Stomach (tissue), 9 donors: Measurements from ENCODE around the gene PPFIA1. TPM values are rescaled to one million over a fixed set of nuclear protein-coding genes. Genes with fewer than 3 reads are reported as not detected.

ENCODE experiments used
- DNase-seq, 2 donors: peaks; one replicate each; pipeline versions ENCODE4 v3.0.0 to v3.0.0-alpha.2; 2013 to 2019
- H3K27ac ChIP-seq, 5 donors: fragments of 200-600 bp in 4 of 5; sonication (generic) in 4 of 5; one replicate each; pipeline ENCODE4 v1.5.1; 2013 to 2019; ENCODE audit warnings: mild to moderate bottlenecking in 1 of 5, moderate library complexity in 1 of 5
- H3K27me3 ChIP-seq, 3 donors: fragments of 200-600 bp; sonication (generic); one replicate each; pipeline ENCODE4 v1.5.1; 2017 to 2019; ENCODE audit warnings: mixed run types in 1 of 3
- H3K36me3 ChIP-seq, 4 donors: fragments of 200-600 bp; sonication (generic); 1 replicate in 3 of 4; 2 replicates in 1 of 4; pipeline ENCODE4 v1.5.1; 2016 to 2019
- H3K4me1 ChIP-seq, 4 donors: fragments of 200-600 bp; sonication (generic); one replicate each; pipeline ENCODE4 v1.5.1; 2016 to 2019
- H3K4me3 ChIP-seq, 4 donors: fragments of 200-600 bp; sonication (generic) in 3 of 4; one replicate each; pipeline ENCODE4 v1.5.1; 2016 to 2019; ENCODE audit warnings: mild to moderate bottlenecking in 1 of 4
- H3K9me3 ChIP-seq, 4 donors: fragments of 200-600 bp; sonication (generic); one replicate each; pipeline ENCODE4 v1.5.1; 2016 to 2019
- CTCF ChIP-seq, 7 experiments: fragments of 450-650 bp in 4 of 7; fragments of 200-600 bp in 3 of 7; sonication (generic) in 3 of 7; IDR thresholded peaks; one replicate each; pipeline ENCODE4 v1.5.1; 2016 to 2019; ENCODE audit warnings: antibody characterized with exemption in 7 of 7, control low read depth in 2 of 7, mild to moderate bottlenecking in 1 of 7
- EP300 ChIP-seq: sonication (generic); formaldehyde crosslinking; IDR thresholded peaks from one replicate; pipeline ENCODE4 v1.6.1; 2017; ENCODE audit warnings: antibody characterized with exemption
- POLR2A ChIP-seq, 4 donors: fragments of 450-650 bp; IDR thresholded peaks; one replicate each; pipeline ENCODE4 v1.6.1; 2016; ENCODE audit warnings: antibody characterized with exemption in 4 of 4, control low read depth in 2 of 4, mild to moderate bottlenecking in 1 of 4, moderate library complexity in 1 of 4
- POLR2AphosphoS5 ChIP-seq, 3 donors: sonication (generic); formaldehyde crosslinking; IDR thresholded peaks; one replicate each; pipeline ENCODE4 v1.6.1; 2016; ENCODE audit warnings: antibody characterized with exemption in 3 of 3
- WGBS, 5 donors: extraction: QIAGEN DNeasy Blood & Tissue Kit in 3 of 5; methylation state at CpG; one replicate each; pipeline versions ENCODE4 v1.1.5 to v1.1.7; 2013 to 2018; 5-methylcytosine and 5-hydroxymethylcytosine counted together
- intact Hi-C: fragments of 100-400 bp; cut with DNase I; formaldehyde crosslinking; loops from one replicate; pipeline ENCODE4 v1.15.1; 2023; ENCODE audit warnings: low total_unique reads
- polyA plus RNA-seq, 3 donors: library from polyadenylated mRNA; stranded (reverse); fragments of 200-250 nt; gene quantifications; one replicate each; pipeline ENCODE4 v1.2.3, GENCODE V29; 2013
- total RNA-seq, 5 donors: library from RNA; depleted of rRNA; stranded (reverse); fragments of >200 nt; gene quantifications; one replicate each; pipeline versions ENCODE4 v1.1.0 to v1.2.3, GENCODE V29; 2014 to 2016
- donor health status: healthy with polysubstance abuse.
- donor health status: Bipolar disorder and iron deficiency.
- donor health status: healthy.

PPFIA1 gene
- total and polyA plus RNA-seq, 8 donors, result 10.8 to 108 (median 35.5) TPM

- no peaks in the 10 kb centered on the region for H3K27me3 ChIP-seq
- H3K27ac ChIP-seq, result no peak overlapping the region
- peaks cover 57 to 93% (median 91%) of the 10 kb centered on the region in 4 donors for H3K36me3 ChIP-seq
- H3K4me3 ChIP-seq, result no peak overlapping the region
- no peaks in the 10 kb centered on the region for H3K4me1 ChIP-seq
- intact Hi-C loops, result no loop called here
- DNase-seq, result no peak
- no peaks in the 10 kb centered on the region for H3K9me3 ChIP-seq
- 95 to 97% (median 96%) methylated on average over 11 of the region's 11 CpGs for WGBS, 5 donors
- no peak for TF ChIP-seq EP300
- no peak for TF ChIP-seq CTCF (IDR thresholded peaks at IDR 0.05)
- no peak for TF ChIP-seq POLR2AphosphoS5 (IDR thresholded peaks at IDR 0.05)
- TF ChIP-seq POLR2A (IDR thresholded peaks at IDR 0.05), result no peak
These were observed 73.1 kb downstream of the PPFIA1 start for GRCh38 chr11:70343636-70344035.

GRCh38 chr11:70348191-70348590, 77.7 kb downstream of the PPFIA1 start:
- intact Hi-C loops, result no loop called here
- DNase-seq, result no peak
- WGBS, 5 donors, result 82 to 91% (median 86%) methylated on average over 12 of the region's 12 CpGs
- Histone ChIP-seq H3K27ac (no peak overlapping the region), H3K27me3 (no peaks in the 10 kb centered on the region), H3K4me1 (no peaks in the 10 kb centered on the region), H3K4me3 (no peak overlapping the region), H3K36me3 (peaks cover 48 to 91% (median 84%) of the 10 kb centered on the region in 4 donors), H3K9me3 (no peaks in the 10 kb centered on the region)
- TF ChIP-seq CTCF (IDR thresholded peaks at IDR 0.05) (no peak), POLR2A (IDR thresholded peaks at IDR 0.05) (no peak), POLR2AphosphoS5 (IDR thresholded peaks at IDR 0.05) (no peak), EP300 (no peak)

- intact Hi-C loops, result no loop called here
- TF ChIP-seq POLR2A (IDR thresholded peaks at IDR 0.05), result no peak
- no peak for TF ChIP-seq CTCF (IDR thresholded peaks at IDR 0.05)
- no peak for TF ChIP-seq EP300
- no peak for TF ChIP-seq POLR2AphosphoS5 (IDR thresholded peaks at IDR 0.05)
- H3K27me3 ChIP-seq, result no peaks in the 10 kb centered on the region
- WGBS, 5 donors, result 86 to 100% (median 93%) methylated on average over 1 of the region's 1 CpG
- H3K4me3 ChIP-seq, result no peak overlapping the region
- no peak overlapping the region for H3K27ac ChIP-seq
- peaks cover 43 to 91% (median 84%) of the 10 kb centered on the region in 4 donors for H3K36me3 ChIP-seq
- H3K9me3 ChIP-seq, result no peaks in the 10 kb centered on the region
- H3K4me1 ChIP-seq, result no peaks in the 10 kb centered on the region
- DNase-seq, result no peak
These were observed 78.1 kb downstream of the PPFIA1 start for GRCh38 chr11:70348608-70349007.

GRCh38 chr11:70351646-70352045, 81.2 kb downstream of the PPFIA1 start:
- 73 to 80% (median 76%) methylated on average over 3 of the region's 3 CpGs for WGBS, 5 donors
- no peak overlapping the region for H3K27ac ChIP-seq
- H3K36me3 ChIP-seq, result peaks cover 54 to 93% (median 87%) of the 10 kb centered on the region in 4 donors
- intact Hi-C loops, result no loop called here
- no peaks in the 10 kb centered on the region for H3K4me1 ChIP-seq
- H3K9me3 ChIP-seq, result no peaks in the 10 kb centered on the region
- no peak for DNase-seq
- no peak for TF ChIP-seq CTCF (IDR thresholded peaks at IDR 0.05)
- no peak for TF ChIP-seq EP300
- TF ChIP-seq POLR2AphosphoS5 (IDR thresholded peaks at IDR 0.05), result no peak
- TF ChIP-seq POLR2A (IDR thresholded peaks at IDR 0.05), result no peak
- H3K4me3 ChIP-seq, result no peak overlapping the region
- no peaks in the 10 kb centered on the region for H3K27me3 ChIP-seq
